Hematopoietic multipotent progenitor cell treated with erythropoietin and hydrocortisone succinate and interleukin-3 and kit ligand, for 17 days (in vitro differentiated cells): ENCODE data around the gene P2RX6.
"Not testable (repeated sequence)": the region's sequence is repeated elsewhere in the genome, so short reads cannot be mapped to it uniquely, and the experiment has no call there.

ENCODE experiments used
- DNase-seq: peaks from one replicate; pipeline ENCODE4 v3.0.0-alpha.2; 2015; ENCODE audit warnings: low spot score

P2RX6 gene

GRCh38 chr22:21014726-21015465 lies at the start of gene P2RX6:
TSS of gene P2RX6 (plus strand) at chr22:21015165. CDS start at chr22:21015175, 10 bp downstream.
- peak; percentile 39 for DNase-seq

GRCh38 chr22:20965888-20966855 lies 48.8 kb upstream of the P2RX6 start:
- no peak for DNase-seq

GRCh38 chr22:20966883-20967696 lies 47.9 kb upstream of the P2RX6 start, which contains the start of gene AIFM3:
TSS of gene AIFM3 (plus strand) at chr22:20967255. CDS start at chr22:20967945, 690 bp downstream.
- no peak for DNase-seq

GRCh38 chr22:20967697-20968211 lies 47.2 kb upstream of the P2RX6 start:
- DNase-seq: no peak

GRCh38 chr22:20968281-20968977 lies 46.5 kb upstream of the P2RX6 start:
- no peak for DNase-seq

- DNase-seq: no peak
Measured at GRCh38 chr22:20970939-20971657, 43.9 kb upstream of the P2RX6 start.

- not testable (repeated sequence) for DNase-seq
Measured at GRCh38 chr22:20972014-20972694, 42.8 kb upstream of the P2RX6 start.

GRCh38 chr22:20972933-20973577 lies 41.9 kb upstream of the P2RX6 start:
- no peak for DNase-seq

GRCh38 chr22:20973634-20974286 lies 41.2 kb upstream of the P2RX6 start:
- no peak for DNase-seq

GRCh38 chr22:20974336-20974955 lies 40.5 kb upstream of the P2RX6 start:
- no peak for DNase-seq

- DNase-seq: no peak
Measured at GRCh38 chr22:20975541-20976290, 39.2 kb upstream of the P2RX6 start.

GRCh38 chr22:20976291-20976877 lies 38.6 kb upstream of the P2RX6 start:
- no peak for DNase-seq

- no peak for DNase-seq
Measured at GRCh38 chr22:20977019-20977418, 37.9 kb upstream of the P2RX6 start.

- DNase-seq: no peak
Measured at GRCh38 chr22:20977516-20978170, 37.3 kb upstream of the P2RX6 start.

GRCh38 chr22:20978419-20978818 lies 36.5 kb upstream of the P2RX6 start:
- DNase-seq: no peak

- DNase-seq: peak; percentile 51
Measured at GRCh38 chr22:20979243-20979809, 35.6 kb upstream of the P2RX6 start.
